ENCODE results near the gene LIN37.
A peak's percentile ranks its signal among the peaks of the same experiment; 100 is the strongest.
"Not testable (repeated sequence)": the region's sequence is repeated elsewhere in the genome, so short reads cannot be mapped to it uniquely, and the experiment has no call there.

Gene LIN37

GRCh38 chr19:35753634-35754369 lies 5.4 kb downstream of the LIN37 start:
- DNase-seq: no peak

- DNase-seq: no peak
Observed at GRCh38 chr19:35754370-35755130, 6.2 kb downstream of the LIN37 start.

GRCh38 chr19:35755131-35755549 lies 6.8 kb downstream of the LIN37 start:
- no peak for DNase-seq

- DNase-seq: peak; percentile 49
Observed at GRCh38 chr19:35755550-35756376, 7.4 kb downstream of the LIN37 start.

- DNase-seq: peak; percentile 71
Observed at GRCh38 chr19:35756377-35757230, 8.2 kb downstream of the LIN37 start, which contains the start of gene HSPB6. HSPB6 (minus strand) TSS chr19:35757029; CDS start chr19:35757008, 21 bp downstream.

- DNase-seq: peak; percentile 86
Observed at GRCh38 chr19:35757231-35757748, 8.9 kb downstream of the LIN37 start.

- DNase-seq: peak; percentile 100
Observed at GRCh38 chr19:35757749-35758608, 9.6 kb downstream of the LIN37 start, which contains the start of gene PROSER3. PROSER3 (plus strand) TSS chr19:35758176; CDS start chr19:35758216, 40 bp downstream.

GRCh38 chr19:35759697-35760096 lies 11.3 kb downstream of the LIN37 start:
- no peak for DNase-seq

GRCh38 chr19:35760711-35761349 lies 12.5 kb downstream of the LIN37 start:
- DNase-seq: no peak

- no peak for DNase-seq
Observed at GRCh38 chr19:35764432-35765315, 16.3 kb downstream of the LIN37 start.

GRCh38 chr19:35766571-35767104 lies 18.3 kb downstream of the LIN37 start:
- DNase-seq: no peak

- DNase-seq: peak; percentile 75
Observed at GRCh38 chr19:35767288-35768081, 19.1 kb downstream of the LIN37 start.

- DNase-seq: no peak
Observed at GRCh38 chr19:35768082-35768421, 19.7 kb downstream of the LIN37 start.

- not testable (repeated sequence) for DNase-seq
Observed at GRCh38 chr19:35772362-35772761, 24.0 kb downstream of the LIN37 start.

GRCh38 chr19:35773020-35773806 lies 24.8 kb downstream of the LIN37 start:
- no peak for DNase-seq

GRCh38 chr19:35774274-35775045 lies 26.1 kb downstream of the LIN37 start:
- DNase-seq: no peak

GRCh38 chr19:35775046-35775297 lies 26.6 kb downstream of the LIN37 start:
- DNase-seq: no peak
